NCI-H2081 treated with DMSO at 0.1 percent for 48 hours (cell line): ENCODE data around the gene PPP2R3B.

Experiments used
- DNase-seq: peaks from one replicate; lab custom pipeline; 2025; lab: John Stamatoyannopoulos, UW

Gene PPP2R3B

DNA sequence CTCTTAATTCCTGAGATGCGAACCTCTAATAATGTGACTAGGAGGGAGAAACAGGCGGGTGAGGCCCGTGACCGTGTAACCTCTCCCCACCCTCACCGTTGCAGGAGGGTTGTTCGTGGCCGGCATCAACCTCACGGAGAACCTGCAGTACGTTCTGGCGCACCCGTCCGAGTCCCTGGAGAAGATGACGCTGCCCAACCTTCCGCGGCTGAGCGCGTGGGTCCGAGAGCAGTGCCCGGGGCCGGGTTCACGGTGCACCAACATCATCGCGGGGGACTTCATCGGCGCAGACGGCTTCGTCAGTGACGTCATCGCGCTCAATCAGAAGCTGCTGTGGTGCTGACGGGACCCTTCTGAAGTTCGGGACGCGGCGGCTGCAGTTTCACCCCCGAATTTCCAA, 87.7 kb downstream of the PPP2R3B start:
- DNase-seq = no peak

DNA sequence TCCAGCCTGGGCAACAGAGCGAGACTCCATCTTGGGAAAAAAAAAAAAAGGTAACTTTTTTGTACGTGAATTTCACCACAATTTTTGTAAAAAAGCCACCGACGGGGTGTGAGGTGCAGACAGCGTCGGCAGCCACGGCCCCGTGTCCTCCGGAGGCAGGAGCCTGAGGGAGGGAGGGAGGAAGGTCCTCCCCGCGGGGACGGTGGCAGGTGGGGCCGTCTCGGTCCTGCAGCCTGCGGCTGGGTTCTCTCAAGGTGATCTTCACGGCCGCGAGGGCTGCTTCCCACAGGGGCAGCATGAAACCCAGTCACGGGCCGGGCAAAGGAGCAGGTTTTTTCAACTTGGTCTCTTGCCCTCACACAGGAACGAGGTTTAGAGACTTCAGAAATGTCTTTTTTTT, 91.6 kb downstream of the PPP2R3B start:
- DNase-seq = no peak

DNA sequence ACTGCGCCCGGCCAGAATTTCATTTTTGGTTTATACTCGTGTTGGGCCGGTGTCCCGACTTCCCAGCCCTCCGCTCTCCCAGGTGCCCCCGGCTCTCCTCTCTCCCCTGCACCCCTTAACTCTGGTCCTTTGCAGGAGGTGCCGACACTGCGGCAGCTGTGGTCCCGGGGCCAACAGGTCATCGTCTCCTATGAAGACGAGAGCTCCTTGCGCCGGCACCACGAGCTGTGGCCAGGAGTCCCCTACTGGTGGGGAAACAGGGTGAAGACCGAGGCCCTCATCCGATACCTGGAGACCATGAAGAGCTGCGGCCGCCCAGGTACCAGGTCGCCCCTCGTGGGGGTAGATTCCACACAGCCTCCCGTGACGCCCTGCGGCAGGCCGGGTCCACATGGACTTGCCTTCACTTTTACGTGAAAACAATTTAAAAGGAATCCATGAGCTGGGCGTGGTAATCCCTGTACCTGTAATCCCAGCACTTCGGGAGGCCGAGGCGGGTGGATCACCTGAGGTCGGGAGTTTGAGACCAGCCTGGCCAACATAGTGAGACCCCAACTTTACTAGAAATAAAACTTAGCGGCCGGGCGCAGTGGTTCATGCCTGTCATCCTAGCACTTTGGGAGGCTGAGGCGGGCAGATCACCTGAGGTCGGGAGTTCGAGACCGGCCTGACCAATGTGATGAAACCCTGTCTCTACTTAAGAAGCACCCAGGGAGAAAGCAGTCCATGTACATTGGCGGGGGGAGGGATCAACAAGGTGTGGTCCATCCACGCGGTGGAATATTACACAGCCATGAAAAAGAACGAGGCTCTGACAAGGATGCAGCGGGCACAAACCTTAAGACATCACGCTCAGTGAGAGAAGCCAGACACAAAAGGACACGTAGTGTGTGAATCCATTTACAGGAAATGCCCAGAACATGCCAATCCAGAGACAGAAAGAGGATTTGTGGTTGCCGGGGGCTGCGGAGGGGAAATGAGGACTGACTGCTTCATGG, 93.5 kb downstream of the PPP2R3B start:
- no peak for DNase-seq

DNA sequence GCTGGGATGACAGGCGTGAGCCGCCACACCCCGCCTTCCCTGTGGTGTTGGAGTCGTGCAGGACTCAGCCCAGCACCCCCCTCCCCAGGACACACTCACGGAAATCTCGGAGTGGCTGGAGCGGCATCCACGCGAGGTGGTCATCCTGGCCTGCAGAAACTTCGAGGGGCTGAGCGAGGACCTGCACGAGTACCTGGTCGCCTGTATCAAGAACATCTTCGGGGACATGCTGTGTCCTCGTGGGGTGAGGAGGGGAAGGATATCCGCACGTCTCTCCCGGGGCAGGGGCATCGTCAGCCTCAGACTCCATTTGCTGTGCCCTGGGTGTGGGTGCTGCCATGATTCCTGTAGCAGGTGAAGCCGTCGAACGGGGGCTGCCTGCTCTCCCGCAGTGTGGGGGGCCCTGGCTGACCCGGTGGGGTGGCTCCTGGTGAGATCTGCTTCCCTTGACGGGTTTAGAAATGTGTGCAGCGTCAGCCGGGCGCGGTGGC, 95.3 kb downstream of the PPP2R3B start:
- no peak for DNase-seq

DNA sequence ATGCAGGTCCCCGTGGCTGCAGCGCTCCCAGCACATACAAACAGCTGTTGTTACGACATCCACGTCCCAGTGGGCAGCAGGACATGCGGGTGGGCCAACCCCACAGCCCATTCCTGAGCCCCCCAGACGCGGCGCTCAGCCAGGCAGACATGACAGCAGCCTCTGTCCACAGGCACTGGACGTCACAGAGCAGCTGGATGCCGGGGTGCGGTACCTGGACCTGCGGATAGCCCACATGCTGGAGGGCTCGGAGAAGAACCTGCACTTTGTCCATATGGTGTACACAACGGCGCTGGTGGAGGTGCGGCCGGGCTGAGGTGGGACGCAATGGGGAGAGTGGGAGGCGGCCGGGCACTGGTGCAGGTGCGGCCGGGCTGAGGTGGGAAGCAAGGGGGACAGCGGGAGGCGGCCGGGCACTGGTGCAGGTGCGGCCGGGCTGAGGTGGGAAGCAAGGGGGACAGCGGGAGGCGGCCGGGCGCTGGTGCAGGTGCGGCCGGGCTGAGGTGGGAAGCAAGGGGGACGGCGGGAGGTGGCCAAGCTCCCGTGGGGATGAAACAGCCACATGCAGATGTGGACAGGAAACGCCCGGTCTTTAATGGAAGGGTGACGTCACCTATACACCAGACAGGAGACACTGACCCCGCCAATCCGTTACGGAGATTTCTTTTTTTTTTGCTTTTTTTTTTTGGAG, 96.1 kb downstream of the PPP2R3B start:
- no peak for DNase-seq

DNA sequence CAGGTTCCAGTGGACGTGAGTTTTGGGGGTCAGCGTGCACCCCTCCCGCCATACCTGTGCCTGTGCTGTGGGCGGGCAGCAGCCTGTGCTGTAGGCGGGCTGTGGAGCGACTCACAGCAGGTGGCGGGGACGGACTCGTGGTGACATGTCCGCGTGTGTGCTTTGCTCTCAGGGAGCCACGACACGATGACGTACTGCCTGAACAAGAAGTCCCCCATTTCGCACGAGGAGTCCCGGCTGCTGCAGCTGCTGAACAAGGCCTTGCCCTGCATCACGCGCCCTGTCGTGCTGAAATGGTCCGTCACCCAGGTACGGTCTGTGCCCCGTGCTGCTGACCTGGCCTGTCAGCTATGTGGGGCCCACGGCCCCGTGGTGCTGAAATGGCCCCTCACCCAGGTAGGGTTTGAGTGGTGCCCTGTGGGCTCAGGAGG, 98.1 kb downstream of the PPP2R3B start:
- no peak for DNase-seq

DNA sequence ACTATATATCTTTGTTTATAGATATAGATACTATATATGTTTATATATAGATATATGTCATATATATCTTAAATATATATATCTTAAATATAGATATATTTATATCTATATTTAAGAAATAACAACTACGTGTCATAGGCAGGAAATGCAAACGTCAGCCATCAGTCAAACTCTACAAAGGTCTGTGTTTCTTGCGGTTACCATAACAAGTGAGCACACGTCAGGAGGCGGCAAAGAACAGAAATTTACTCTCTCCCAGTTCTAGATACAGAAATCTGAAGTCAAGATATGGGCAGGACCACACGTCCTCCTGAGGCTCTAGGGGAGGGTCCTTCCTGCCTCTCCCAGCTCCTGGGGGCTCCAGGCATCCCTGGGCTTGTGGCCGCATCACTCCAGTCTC, 99.0 kb downstream of the PPP2R3B start:
- DNase-seq = no peak

DNA sequence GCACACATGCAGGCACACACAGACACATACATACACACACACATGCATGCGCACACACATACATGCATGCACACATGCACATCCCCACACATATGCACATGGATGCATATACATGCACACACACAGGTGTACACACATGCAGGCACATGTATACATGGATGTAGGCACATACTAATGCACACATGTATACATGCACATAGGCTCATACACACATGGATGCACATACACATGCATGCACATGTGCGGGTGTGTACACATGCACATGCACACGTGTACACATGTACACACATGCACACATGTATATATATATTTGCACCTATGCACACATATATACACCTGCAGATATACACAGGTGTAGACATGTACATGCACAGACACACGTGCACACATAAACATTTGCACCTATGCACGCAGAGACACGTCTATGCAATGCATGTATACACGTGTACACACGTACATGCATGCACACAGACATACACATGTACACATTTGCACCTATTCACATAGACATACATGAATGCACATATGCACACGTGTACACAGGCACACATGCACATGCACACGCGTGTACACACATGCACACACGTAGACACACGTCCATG, 101.5 kb downstream of the PPP2R3B start:
- DNase-seq = no peak
